Ecto neural progenitor cell (in vitro differentiated cells): ENCODE data around the gene SARDH.
A peak's percentile ranks its signal among the peaks of the same experiment; 100 is the strongest.

Source experiments
- DNase-seq: peaks from one replicate; pipeline ENCODE4 v3.0.0-alpha.2; 2018; ENCODE audit warnings: low spot score

The SARDH gene

DNA sequence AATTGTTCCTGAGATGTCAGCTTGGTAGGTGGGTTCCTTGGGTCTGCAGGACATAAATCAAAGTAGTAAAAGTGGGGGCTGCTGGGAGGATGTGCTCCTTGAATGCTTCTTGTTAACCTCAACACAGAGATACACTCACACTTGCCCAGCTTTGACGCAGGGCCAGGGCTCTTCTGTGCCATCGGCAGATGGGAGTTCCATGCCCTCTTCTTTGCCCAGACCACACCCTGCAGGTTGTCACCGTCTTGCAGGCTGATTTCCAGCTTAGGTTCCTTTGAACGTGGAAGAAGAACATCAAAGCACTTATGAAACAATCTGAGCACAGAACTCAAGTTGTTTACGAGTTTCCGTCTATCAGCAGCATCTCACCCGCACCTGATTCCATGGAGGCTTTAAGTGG, 91.0 kb downstream of the SARDH start:
- DNase-seq: no peak

DNA sequence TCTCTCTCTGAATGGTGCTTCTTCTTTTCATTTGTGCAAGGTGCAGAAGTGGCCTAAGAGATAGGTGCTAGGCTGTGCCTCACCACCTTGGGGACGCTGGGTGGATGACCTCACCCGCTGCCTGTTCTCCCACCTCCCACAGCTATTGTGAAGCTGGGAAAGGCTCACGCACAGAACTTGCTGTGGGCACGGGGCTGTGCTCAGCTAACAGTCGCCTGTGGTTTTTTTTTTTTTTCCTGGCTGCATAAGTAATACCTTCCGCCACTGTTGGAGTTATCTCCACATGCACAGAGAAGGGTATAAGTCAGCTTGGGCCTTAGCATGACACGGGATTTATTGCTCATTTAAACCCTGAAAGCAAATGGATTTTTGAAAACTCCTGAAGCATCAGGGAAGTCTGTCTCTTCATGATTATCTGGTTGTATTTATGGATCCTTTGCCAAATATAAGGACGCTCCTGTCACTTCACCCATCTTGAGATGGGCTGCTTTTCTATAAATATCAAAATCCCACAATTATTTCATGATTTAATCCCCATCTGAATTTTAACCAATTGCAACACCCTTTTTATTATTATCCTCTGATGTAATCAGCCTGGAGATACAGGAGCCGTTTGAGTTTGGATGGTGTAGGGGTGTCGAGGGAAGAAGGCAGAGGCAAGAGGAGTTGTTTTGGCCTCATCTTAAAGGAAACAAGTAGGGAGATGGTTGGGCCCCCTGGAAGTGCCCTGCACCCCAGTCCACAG, 93.0 kb downstream of the SARDH start:
- DNase-seq: no peak

DNA sequence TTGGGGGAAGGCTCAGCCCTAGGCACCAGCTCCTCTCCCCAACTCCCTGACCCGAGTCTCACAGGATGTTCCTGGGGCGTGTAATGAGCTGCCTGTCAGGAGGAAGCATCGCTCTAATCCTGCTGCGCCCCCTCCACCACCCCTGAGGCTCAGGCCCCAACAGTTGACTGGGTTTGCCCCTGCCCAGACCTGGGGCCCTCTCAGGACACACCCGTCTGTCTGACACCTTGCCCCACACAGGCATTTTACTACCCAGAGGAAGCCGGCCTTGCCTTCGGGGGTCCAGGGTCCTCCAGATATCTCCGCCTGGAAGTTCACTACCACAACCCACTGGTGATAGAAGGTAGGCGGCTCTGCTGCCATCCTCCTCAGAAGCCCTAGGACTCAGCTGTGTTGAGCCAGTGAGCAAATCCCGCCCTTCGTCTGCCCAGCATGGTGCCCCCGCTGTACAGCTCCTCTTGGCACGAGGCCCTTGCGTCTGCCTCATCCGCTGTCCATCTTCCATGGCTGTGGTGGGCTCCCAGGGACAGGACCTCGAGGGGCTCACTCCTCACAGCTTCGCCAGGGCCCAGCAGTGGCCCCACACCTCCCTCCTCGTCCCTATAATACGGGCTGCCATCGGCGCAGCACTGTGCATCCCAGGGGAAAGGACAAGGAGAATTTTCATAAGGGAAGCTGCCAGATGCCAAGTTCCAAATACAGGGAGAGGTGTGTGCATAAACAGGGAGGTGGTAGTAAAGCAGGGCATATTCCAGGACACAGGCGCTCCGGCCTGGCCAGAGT, 94.0 kb downstream of the SARDH start:
- DNase-seq: no peak

DNA sequence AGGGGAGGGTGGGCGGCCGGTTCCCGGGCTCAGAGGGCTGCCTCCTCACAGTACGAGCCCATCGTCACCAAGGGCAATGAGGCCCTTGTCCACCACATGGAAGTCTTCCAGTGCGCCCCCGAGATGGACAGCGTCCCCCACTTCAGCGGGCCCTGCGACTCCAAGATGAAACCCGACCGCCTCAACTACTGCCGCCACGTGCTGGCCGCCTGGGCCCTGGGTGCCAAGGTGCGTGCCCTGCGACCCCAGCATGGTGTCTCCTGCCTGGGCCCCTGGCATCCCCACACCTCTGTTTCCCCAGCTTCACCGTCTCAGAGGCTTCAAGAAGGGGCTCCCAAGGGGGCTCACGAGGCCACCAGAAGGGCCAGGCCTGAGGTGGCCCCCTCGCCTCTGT, 94.8 kb downstream of the SARDH start:
- no peak for DNase-seq

DNA sequence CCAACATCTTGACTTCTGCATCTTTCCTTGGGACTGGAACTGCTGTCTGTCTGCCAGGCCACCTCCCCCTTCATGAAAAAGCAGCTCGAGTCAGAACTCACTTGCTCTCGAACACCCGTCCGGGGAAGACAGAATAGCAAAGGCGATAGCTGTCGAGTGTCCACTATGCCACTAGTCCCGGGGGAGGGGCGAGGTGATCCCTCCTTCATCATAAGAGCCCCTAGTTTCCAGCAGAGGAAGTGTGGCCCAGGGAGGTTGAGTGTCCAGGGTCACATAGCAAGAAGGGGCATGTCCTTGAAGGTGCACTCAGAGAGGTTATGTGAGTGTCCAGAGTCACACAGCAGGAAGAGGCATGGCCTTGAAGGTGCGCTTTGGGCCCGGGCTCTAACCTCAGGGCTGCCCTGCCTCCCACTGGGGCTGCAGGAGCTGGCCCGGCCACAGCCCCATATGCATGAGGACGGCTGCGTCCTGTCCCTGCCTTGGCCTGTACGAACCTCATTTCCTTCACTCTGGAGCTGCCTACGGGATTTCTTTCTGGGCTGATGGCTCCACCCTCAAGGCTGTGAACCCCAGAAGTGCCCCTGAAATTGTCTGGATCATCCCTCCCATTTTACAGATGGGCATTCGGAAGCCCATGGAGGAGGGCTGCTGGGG, 95.3 kb downstream of the SARDH start:
- no peak for DNase-seq

- no peak for DNase-seq
These were observed 96.1 kb downstream of the SARDH start for GRCh38 chr9:133641861-133642595.

DNA sequence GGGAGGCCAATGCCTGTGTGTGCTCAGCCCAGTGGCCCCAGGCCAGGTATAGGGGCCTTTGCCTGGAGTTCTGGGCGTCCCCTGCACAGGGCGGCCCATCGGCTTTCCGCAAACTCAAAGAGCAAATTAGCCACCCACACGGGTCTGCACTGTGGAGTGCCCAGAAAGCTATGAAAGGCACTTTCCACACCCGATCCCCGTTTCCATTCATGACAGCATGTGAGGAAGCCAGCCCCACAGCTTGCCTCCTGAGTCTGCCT, 96.8 kb downstream of the SARDH start:
- DNase-seq: no peak

- no peak for DNase-seq
These were observed 97.4 kb downstream of the SARDH start for GRCh38 chr9:133640580-133641395.

- DNase-seq: no peak
These were observed 98.0 kb downstream of the SARDH start for GRCh38 chr9:133640160-133640559.

GRCh38 chr9:133639613-133640012, 98.5 kb downstream of the SARDH start:
- no peak for DNase-seq

DNA sequence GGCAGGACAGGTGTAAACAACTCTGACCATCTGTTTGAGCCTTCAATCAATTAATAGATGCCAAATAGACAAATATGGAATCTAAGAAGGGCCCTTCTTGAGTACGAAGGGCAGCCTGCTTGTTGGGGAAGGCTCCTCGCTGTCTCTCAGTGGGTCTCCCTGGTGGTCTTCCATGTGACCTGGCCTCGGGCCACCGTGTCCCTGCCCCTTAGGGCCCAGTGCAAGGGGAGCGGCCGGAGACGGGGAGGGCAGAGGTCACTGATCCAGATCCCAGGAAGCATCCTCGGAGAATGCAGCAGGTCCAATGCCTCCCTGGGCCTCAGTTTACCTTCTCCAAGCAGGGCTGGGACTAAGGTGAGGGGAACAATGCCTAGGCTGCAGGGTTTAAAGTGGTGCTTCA, 99.4 kb downstream of the SARDH start:
- DNase-seq: no peak

GRCh38 chr9:133638076-133638475, 100.1 kb downstream of the SARDH start:
- no peak for DNase-seq

- DNase-seq: no peak
These were observed 100.6 kb downstream of the SARDH start for GRCh38 chr9:133637451-133638055.

GRCh38 chr9:133636902-133637301, 101.2 kb downstream of the SARDH start:
- DNase-seq: no peak

- DNase-seq: no peak
These were observed 102.3 kb downstream of the SARDH start, which contains the start of gene DBH for GRCh38 chr9:133635533-133636531. TSS of gene DBH (plus strand) at chr9:133636363. CDS start at chr9:133636372, 9 bp downstream.

DNA sequence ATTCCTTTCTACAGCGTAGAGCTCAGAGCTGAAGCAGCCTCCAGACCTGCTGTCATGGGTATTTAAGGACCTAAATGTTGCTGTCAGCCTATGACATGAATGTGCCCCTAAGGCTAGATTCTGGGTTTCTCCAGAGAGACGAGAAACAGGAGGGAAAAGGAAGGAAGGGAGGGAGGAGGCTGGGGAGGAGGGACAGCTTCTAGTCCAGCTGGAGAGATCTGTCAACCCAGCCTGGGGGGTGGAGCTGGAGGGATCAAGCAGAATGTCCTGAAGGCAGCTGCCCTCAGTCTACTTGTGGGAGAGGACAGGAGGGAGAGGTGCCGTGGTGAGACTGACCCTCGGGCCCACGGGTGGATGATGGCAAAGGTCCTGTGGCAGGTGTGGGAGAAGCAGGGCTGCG, 103.1 kb downstream of the SARDH start:
- no peak for DNase-seq

DNA sequence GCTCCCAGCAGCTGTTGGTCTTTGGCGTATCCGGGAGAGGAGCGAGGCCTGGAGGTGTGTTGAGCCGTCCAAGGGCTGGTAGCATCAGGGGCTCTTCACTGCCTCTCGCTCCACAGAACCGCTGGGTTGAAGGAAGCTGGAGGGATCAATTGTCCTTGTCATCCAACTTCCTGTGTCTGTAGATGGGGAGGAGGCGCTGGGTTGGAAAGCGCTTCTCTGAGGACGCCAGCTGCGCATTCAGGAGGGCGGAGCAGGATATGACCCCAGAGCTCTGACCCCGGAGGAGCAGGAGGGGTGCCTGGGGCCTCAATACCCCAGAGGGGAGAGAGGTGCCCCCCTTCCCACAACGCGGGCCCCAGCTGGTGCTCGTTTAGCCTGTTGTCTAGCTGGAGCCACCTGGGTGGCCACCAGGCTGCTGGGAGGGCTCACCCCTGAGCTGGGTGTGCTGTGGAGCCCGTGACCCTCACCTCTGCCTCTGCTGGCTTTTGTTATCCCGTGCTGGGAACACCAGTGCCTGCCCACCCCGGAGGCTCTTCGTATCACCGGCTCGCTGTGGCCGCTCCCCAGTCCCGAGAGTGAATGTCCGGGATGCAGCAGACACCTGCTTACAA, 104.0 kb downstream of the SARDH start:
- peak; percentile 72 for DNase-seq

- peak; percentile 42 for DNase-seq
These were observed 104.5 kb downstream of the SARDH start for GRCh38 chr9:133633681-133634080.
